COLO829 (cell line): ENCODE data around the gene ANKRD65.
A peak's percentile ranks its signal among the peaks of the same experiment; 100 is the strongest.
"Not testable (repeated sequence)": the region's sequence is repeated elsewhere in the genome, so short reads cannot be mapped to it uniquely, and the experiment has no call there.

ENCODE experiments used
- DNase-seq: peaks from one replicate; pipeline ENCODE4 v3.0.0; 2012; ENCODE audit warnings: low spot score

ANKRD65 gene

GRCh38 chr1:1415751-1416150 is 5.3 kb downstream of the ANKRD65 start:
- DNase-seq: no peak

GRCh38 chr1:1412311-1412902 is 8.7 kb downstream of the ANKRD65 start:
- not testable (repeated sequence) for DNase-seq

- DNase-seq: no peak
Observed at GRCh38 chr1:1411626-1412025, 9.4 kb downstream of the ANKRD65 start.

- DNase-seq: not testable (repeated sequence)
Observed at GRCh38 chr1:1410238-1410637, 10.8 kb downstream of the ANKRD65 start.

- DNase-seq: peak; percentile 28
Observed at GRCh38 chr1:1407636-1408318, 13.3 kb downstream of the ANKRD65 start.

GRCh38 chr1:1406821-1407635 is 14.0 kb downstream of the ANKRD65 start, which contains the start of gene MRPL20:
MRPL20 (minus strand) TSS chr1:1407293; CDS start chr1:1407217, 76 bp downstream.
- peak; percentile 86 for DNase-seq

- DNase-seq: no peak
Observed at GRCh38 chr1:1406101-1406820, 14.8 kb downstream of the ANKRD65 start.

- no peak for DNase-seq
Observed at GRCh38 chr1:1403653-1404052, 17.4 kb downstream of the ANKRD65 start.

GRCh38 chr1:1402901-1403392 is 18.1 kb downstream of the ANKRD65 start:
- not testable (repeated sequence) for DNase-seq

GRCh38 chr1:1402072-1402900 is 18.8 kb downstream of the ANKRD65 start:
- DNase-seq: peak; percentile 41

GRCh38 chr1:1401457-1402010 is 19.5 kb downstream of the ANKRD65 start:
- DNase-seq: no peak

GRCh38 chr1:1400576-1401456 is 20.3 kb downstream of the ANKRD65 start:
- DNase-seq: no peak

- DNase-seq: no peak
Observed at GRCh38 chr1:1399872-1400575, 21.1 kb downstream of the ANKRD65 start.

- peak; percentile 82 for DNase-seq
Observed at GRCh38 chr1:1399187-1399871, 21.7 kb downstream of the ANKRD65 start, which contains the start of gene CCNL2. CCNL2 (minus strand) TSS chr1:1399335; CDS start chr1:1399306, 29 bp downstream.

GRCh38 chr1:1398677-1399186 is 22.3 kb downstream of the ANKRD65 start:
- DNase-seq: no peak

GRCh38 chr1:1397839-1398523 is 23.1 kb downstream of the ANKRD65 start:
- DNase-seq: no peak

- no peak for DNase-seq
Observed at GRCh38 chr1:1395166-1395565, 25.9 kb downstream of the ANKRD65 start.

GRCh38 chr1:1394116-1394515 is 27.0 kb downstream of the ANKRD65 start:
- DNase-seq: no peak
